Neural progenitor cell (in vitro differentiated cells): ENCODE measurements around the gene NFKBIE. TPM values are rescaled to one million over a fixed set of nuclear protein-coding genes. Genes with fewer than 3 reads are reported as not detected.

Source experiments
- DNase-seq: peaks from one replicate; pipeline ENCODE4 v3.0.0-alpha.2; 2016; ENCODE audit warnings: low spot score
- H2AFZ ChIP-seq: fragments of 200-600 bp; sonication (generic); replicated peaks from 2 replicates; pipeline ENCODE4 v1.6.1; 2016; ENCODE audit warnings: antibody characterized with exemption
- H3F3A ChIP-seq: fragments of 200-600 bp; sonication (generic); 2 replicates; pipeline ENCODE4 v1.6.1; 2016; ENCODE audit warnings: antibody characterized with exemption, low read depth
- H3K27ac ChIP-seq: fragments of 200-600 bp; sonication (generic); 2 replicates; pipeline ENCODE4 v1.5.1; 2016; ENCODE audit warnings: mild to moderate bottlenecking
- H3K27me3 ChIP-seq: fragments of 200-600 bp; sonication (generic); 2 replicates; pipeline ENCODE4 v1.6.1; 2016; ENCODE audit warnings: mild to moderate bottlenecking, moderate library complexity
- H3K36me3 ChIP-seq: fragments of 200-600 bp; sonication (generic); 2 replicates; pipeline ENCODE4 v1.5.1; 2016
- H3K4me1 ChIP-seq: fragments of 200-600 bp; sonication (generic); 2 replicates; pipeline ENCODE4 v1.6.1; 2016; ENCODE audit warnings: mixed run types
- H3K4me2 ChIP-seq: fragments of 200-600 bp; sonication (generic); 2 replicates; pipeline ENCODE4 v1.6.1; 2016
- H3K4me3 ChIP-seq: fragments of 200-600 bp; sonication (generic); 2 replicates; pipeline ENCODE4 v1.5.1; 2016
- H3K79me2 ChIP-seq: fragments of 200-600 bp; sonication (generic); 2 replicates; pipeline ENCODE4 v1.6.1; 2016; ENCODE audit warnings: low read depth
- H3K9ac ChIP-seq: fragments of 200-600 bp; sonication (generic); 2 replicates; pipeline ENCODE4 v1.6.1; 2016
- H3K9me3 ChIP-seq: fragments of 200-600 bp; sonication (generic); 2 replicates; pipeline ENCODE4 v1.5.1; 2016; ENCODE audit warnings: low read depth
- H4K20me1 ChIP-seq: fragments of 200-600 bp; sonication (generic); 2 replicates; pipeline ENCODE4 v1.6.1; 2016; ENCODE audit warnings: low read depth
- H3K27ac Mint-ChIP-seq: 3 replicates; pipeline ENCODE4 v1.8.0; 2021; ENCODE audit warnings: mixed read lengths
- H3K27me3 Mint-ChIP-seq: 2 replicates; pipeline ENCODE4 v1.8.0; 2022; ENCODE audit warnings: low read depth, mild to moderate bottlenecking, inconsistent platforms, moderate library complexity, mixed read lengths; ENCODE audit not compliant: insufficient read depth
- H3K36me3 Mint-ChIP-seq: 3 replicates; pipeline ENCODE4 v1.8.0; 2021; ENCODE audit warnings: mixed read lengths
- H3K4me1 Mint-ChIP-seq: 3 replicates; pipeline ENCODE4 v1.8.0; 2021; ENCODE audit warnings: mixed read lengths
- H3K4me3 Mint-ChIP-seq: 3 replicates; pipeline ENCODE4 v1.8.0; 2021; ENCODE audit warnings: mild to moderate bottlenecking, moderate library complexity, mixed read lengths
- H3K9me3 Mint-ChIP-seq: 3 replicates; pipeline ENCODE4 v1.8.0; 2020; ENCODE audit warnings: mixed read lengths
- CTCF ChIP-seq: fragments of 200-600 bp; sonication (generic); IDR thresholded peaks from 2 replicates; pipeline ENCODE4 v1.5.1; 2017; ENCODE audit warnings: antibody characterized with exemption, mild to moderate bottlenecking
- EZH2 ChIP-seq: fragments of 200-600 bp; sonication (generic); IDR thresholded peaks from 2 replicates; pipeline ENCODE4 v1.6.1; 2017; ENCODE audit warnings: antibody characterized with exemption, mild to moderate bottlenecking, moderate library complexity
- EZH2phosphoT487 ChIP-seq: fragments of 200-600 bp; sonication (generic); IDR thresholded peaks from 2 replicates; pipeline ENCODE4 v1.6.1; 2017; ENCODE audit warnings: antibody characterized with exemption
- total RNA-seq: library from RNA; depleted of rRNA; stranded (reverse); fragments of >200 nt; gene quantifications from 2 replicates; pipeline ENCODE4 v1.2.3, GENCODE V29; 2015; ENCODE audit warnings: low replicate concordance

The NFKBIE gene
- total RNA-seq, 1 donor from 2014 or later: 5.1 TPM

GRCh38 chr6:44303842-44304241 lies 38.5 kb upstream of the NFKBIE start:
- no peak overlapping the region for H3K9ac ChIP-seq
- peaks cover 8% of the 10 kb centered on the region for H3K27me3 Mint-ChIP-seq
- no peak overlapping the region for H2AFZ ChIP-seq
- no peak overlapping the region for H3K4me3 Mint-ChIP-seq
- H3K4me2 ChIP-seq: no peak overlapping the region
- no peaks in the 10 kb centered on the region for H3K79me2 ChIP-seq
- H3K27me3 ChIP-seq: no peaks in the 10 kb centered on the region
- no peaks in the 10 kb centered on the region for H3K4me1 ChIP-seq
- H3F3A ChIP-seq: peaks cover 6% of the 10 kb centered on the region
- DNase-seq: no peak
- H3K4me3 ChIP-seq: no peak overlapping the region
- peaks cover 8% of the 10 kb centered on the region for H3K4me1 Mint-ChIP-seq
- H3K9me3 ChIP-seq: no peaks in the 10 kb centered on the region
- no peak for TF ChIP-seq EZH2
- no peak for TF ChIP-seq CTCF
- no peak for TF ChIP-seq EZH2phosphoT487
- H3K36me3 Mint-ChIP-seq: peaks cover 35% of the 10 kb centered on the region
- H3K27ac Mint-ChIP-seq: no peak overlapping the region
- peaks cover 5% of the 10 kb centered on the region for H4K20me1 ChIP-seq
- no peaks in the 10 kb centered on the region for H3K36me3 ChIP-seq
- no peak overlapping the region for H3K27ac ChIP-seq
- no peaks in the 10 kb centered on the region for H3K9me3 Mint-ChIP-seq

- Mint-ChIP-seq H3K4me1 (peaks cover 15% of the 10 kb centered on the region), H3K4me3 (no peak overlapping the region), H3K27ac (no peak overlapping the region), H3K36me3 (peaks cover 31% of the 10 kb centered on the region), H3K27me3 (peaks cover 9% of the 10 kb centered on the region), H3K9me3 (no peaks in the 10 kb centered on the region)
- Histone ChIP-seq H3K27me3 (peaks cover 8% of the 10 kb centered on the region), H4K20me1 (peaks cover 14% of the 10 kb centered on the region), H3K9ac (no peak overlapping the region), H2AFZ (no peak overlapping the region), H3K36me3 (no peaks in the 10 kb centered on the region), H3K4me3 (no peak overlapping the region), H3K27ac (no peak overlapping the region), H3K4me2 (no peak overlapping the region), H3K4me1 (no peaks in the 10 kb centered on the region), H3K79me2 (no peaks in the 10 kb centered on the region), H3F3A (peaks cover 16% of the 10 kb centered on the region), H3K9me3 (no peaks in the 10 kb centered on the region)
- TF ChIP-seq EZH2phosphoT487 (no peak), EZH2 (no peak), CTCF (no peak)
- no peak for DNase-seq
Observed at GRCh38 chr6:44302856-44303255, 37.5 kb upstream of the NFKBIE start.

- H3K9ac ChIP-seq: no peak overlapping the region
- no peaks in the 10 kb centered on the region for H3K36me3 ChIP-seq
- no peak overlapping the region for H3K4me3 ChIP-seq
- no peak overlapping the region for H2AFZ ChIP-seq
- H3K4me3 Mint-ChIP-seq: no peak overlapping the region
- H3K27ac Mint-ChIP-seq: no peak overlapping the region
- peaks cover 17% of the 10 kb centered on the region for H3K4me1 Mint-ChIP-seq
- peaks cover 15% of the 10 kb centered on the region for H3K27me3 ChIP-seq
- no peak overlapping the region for H3K4me2 ChIP-seq
- no peak overlapping the region for H3K27ac ChIP-seq
- no peak for DNase-seq
- no peak for TF ChIP-seq CTCF
- TF ChIP-seq EZH2: no peak
- TF ChIP-seq EZH2phosphoT487: no peak
- H3F3A ChIP-seq: peaks cover 16% of the 10 kb centered on the region
- H3K79me2 ChIP-seq: no peaks in the 10 kb centered on the region
- no peaks in the 10 kb centered on the region for H3K9me3 Mint-ChIP-seq
- H4K20me1 ChIP-seq: peaks cover 15% of the 10 kb centered on the region
- H3K36me3 Mint-ChIP-seq: peaks cover 28% of the 10 kb centered on the region
- no peaks in the 10 kb centered on the region for H3K9me3 ChIP-seq
- peaks cover 9% of the 10 kb centered on the region for H3K27me3 Mint-ChIP-seq
- peaks cover under 1% of the 10 kb centered on the region for H3K4me1 ChIP-seq
Observed at GRCh38 chr6:44301782-44302564, 36.6 kb upstream of the NFKBIE start.
